ENCODE data around the gene DHX34.
"Not testable (repeated sequence)": the region's sequence is repeated elsewhere in the genome, so short reads cannot be mapped to it uniquely, and the experiment has no call there.

DHX34 gene, protein sequence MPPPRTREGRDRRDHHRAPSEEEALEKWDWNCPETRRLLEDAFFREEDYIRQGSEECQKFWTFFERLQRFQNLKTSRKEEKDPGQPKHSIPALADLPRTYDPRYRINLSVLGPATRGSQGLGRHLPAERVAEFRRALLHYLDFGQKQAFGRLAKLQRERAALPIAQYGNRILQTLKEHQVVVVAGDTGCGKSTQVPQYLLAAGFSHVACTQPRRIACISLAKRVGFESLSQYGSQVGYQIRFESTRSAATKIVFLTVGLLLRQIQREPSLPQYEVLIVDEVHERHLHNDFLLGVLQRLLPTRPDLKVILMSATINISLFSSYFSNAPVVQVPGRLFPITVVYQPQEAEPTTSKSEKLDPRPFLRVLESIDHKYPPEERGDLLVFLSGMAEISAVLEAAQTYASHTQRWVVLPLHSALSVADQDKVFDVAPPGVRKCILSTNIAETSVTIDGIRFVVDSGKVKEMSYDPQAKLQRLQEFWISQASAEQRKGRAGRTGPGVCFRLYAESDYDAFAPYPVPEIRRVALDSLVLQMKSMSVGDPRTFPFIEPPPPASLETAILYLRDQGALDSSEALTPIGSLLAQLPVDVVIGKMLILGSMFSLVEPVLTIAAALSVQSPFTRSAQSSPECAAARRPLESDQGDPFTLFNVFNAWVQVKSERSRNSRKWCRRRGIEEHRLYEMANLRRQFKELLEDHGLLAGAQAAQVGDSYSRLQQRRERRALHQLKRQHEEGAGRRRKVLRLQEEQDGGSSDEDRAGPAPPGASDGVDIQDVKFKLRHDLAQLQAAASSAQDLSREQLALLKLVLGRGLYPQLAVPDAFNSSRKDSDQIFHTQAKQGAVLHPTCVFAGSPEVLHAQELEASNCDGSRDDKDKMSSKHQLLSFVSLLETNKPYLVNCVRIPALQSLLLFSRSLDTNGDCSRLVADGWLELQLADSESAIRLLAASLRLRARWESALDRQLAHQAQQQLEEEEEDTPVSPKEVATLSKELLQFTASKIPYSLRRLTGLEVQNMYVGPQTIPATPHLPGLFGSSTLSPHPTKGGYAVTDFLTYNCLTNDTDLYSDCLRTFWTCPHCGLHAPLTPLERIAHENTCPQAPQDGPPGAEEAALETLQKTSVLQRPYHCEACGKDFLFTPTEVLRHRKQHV

DNA sequence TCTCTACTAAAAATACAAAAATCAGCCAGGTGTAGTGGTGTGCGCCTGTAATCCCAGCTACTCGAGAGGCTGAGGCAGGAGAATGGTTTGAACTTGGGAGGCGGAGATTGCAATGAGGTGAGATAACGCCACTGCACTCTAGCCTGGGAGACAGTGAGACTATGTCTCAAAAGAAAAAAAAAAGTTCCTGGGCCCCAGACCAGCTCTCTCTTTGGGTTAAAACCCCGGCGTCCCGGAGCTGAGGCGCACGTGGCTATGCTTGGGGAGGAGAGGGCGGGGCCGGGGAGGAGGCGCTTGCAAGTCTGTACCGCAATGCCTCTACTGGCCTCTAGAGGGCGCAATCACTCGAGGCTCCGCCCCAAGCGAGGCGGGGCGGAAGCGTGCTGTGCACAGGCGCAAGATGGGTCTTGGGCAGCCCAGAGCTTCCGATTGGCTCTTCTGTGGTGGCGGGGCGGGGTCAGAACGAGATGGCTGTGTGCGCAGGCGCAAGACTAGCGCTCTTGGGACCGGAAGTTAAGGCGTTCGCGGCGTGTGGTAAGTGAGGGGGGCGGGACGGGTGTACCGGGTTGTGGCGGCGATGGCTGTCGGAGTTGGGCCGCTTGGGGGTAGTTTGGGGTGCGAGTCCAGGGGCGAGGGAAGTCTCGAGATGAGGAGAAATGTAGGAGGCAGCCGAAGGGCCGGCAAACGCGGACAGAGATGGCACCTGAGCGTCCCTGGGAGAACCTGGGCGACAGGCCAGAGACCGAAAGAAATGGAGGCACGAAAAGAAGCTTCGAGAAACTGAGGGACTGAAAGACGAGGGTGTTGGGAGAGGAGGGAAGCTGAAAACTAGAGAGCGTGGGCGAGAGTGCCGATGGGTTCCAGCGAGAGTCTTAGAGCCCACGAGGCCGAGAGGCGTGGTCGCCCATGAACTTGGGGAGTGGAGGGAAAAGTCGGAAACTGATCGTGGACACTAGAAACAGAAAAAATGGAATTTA is at the start of gene DHX34:
DHX34 (plus strand) TSS at position 497 of the 977 bp plus-strand sequence. CDS start 3,716 bp downstream, outside the sequence.
- peak; percentile 94 to 95 for DNase-seq

- not testable (repeated sequence) for DNase-seq
These were observed 48.2 kb upstream of the DHX34 start for GRCh38 chr19:47300867-47301266.

DNA sequence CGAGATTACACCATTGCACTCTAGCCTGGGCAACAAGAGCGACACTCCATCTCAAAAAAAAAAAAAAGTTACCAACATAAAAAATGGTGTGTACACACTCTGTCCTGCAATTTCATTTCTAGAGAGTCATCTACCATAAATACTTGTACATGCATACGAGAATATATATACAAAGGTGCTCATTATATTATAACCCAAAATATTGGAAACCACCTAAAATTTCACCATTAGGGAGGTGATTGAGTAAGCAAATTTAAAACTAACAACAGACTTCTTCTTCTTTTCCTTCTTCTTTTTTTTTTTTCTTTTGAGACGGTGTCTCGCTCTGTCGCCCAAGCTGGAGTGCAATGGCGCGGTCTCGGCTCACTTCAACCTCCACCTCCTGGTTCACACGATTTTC is 46.9 kb upstream of the DHX34 start:
- DNase-seq, result peak in 1 of 2 experiments; percentile 5

- no peak for DNase-seq
These were observed 45.1 kb upstream of the DHX34 start for GRCh38 chr19:47303966-47304365.

DNA sequence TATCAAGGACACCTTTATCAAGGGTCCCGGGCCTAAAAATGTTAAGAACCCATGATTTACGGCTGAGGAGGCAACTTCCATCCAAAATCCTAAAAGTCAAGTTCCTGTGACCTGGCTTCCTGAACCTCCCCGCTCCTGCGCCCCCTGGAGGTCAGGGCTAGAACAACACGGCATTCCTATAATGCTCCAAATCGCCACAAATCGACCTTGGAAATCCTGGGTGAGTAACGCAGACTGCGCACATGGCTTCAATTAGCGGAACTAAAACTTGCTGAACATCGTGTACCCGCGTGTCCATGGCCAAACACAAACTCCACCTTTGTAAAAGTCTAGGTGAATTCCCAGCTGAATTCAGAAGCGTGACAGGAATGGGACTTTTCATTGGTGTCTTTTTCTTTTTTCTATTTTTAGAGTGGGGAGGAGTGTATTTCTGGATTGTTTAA is 43.8 kb upstream of the DHX34 start:
- DNase-seq, result peak; percentile 28 to 39

DNA sequence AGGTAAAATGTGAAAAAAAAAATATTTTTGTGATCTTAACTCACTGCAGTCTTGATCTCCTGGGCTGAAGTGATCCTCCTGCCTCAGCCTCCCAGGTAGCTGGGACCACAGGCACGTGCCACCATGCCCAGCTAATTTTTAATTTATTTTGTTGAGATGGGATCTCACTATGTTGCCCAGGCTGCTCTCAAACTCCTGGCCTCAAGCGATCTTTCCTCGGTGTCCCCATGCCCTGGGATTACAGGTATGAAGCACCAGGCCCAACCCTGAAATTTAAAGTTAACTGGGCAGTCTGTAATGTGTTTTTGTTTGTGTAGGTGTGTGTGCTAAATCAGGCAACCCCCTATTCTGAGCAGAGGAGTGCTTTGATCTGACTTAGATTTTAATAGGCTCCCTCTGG is 42.8 kb upstream of the DHX34 start:
- DNase-seq, result no peak

DNA sequence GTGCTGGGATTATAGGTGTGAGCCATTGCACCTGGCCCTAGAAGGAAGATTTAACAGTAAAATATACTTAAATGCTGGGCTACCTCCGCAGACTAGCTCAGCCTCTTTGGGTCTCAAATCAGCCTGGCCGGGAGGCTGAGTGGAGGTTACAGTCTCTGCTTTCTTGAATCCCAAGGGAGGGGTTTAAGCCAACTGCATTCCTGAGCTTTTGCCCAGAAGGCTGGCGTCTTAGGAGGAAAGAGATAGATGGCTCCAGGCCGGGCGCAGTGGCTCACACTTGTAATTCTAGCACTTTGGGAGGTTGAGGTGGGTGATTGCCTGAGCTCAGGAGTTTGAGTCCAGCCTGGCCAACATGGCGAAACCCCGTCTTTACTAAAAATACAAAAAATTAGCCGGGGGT is 40.1 kb upstream of the DHX34 start:
- DNase-seq, result no peak

GRCh38 chr19:47309608-47310007 is 39.5 kb upstream of the DHX34 start, which contains the start of gene C5AR1:
C5AR1 (plus strand) TSS chr19:47309861; CDS start chr19:47309896, 35 bp downstream.
- peak in 1 of 2 experiments; percentile 7 for DNase-seq

DNA sequence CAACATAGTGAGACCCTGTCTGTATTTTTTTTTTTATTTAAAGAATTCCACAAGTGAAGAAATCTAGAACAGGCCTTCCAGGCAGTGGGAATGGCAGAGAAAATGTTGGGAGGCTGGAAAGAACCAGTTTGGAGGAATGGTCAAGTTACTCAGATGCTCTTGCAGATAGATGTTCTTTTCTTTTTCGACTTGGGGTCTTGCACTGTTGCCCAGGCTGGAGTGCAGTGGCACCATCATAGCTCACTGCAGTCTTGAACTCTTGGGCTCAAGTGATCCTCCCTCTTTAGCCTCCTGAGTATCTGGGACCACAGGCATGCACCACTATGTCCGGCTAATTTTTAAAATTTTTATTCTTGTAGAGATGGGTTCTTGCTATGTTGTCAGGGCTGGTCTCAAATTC is 38.8 kb upstream of the DHX34 start:
- DNase-seq, result no peak

DNA sequence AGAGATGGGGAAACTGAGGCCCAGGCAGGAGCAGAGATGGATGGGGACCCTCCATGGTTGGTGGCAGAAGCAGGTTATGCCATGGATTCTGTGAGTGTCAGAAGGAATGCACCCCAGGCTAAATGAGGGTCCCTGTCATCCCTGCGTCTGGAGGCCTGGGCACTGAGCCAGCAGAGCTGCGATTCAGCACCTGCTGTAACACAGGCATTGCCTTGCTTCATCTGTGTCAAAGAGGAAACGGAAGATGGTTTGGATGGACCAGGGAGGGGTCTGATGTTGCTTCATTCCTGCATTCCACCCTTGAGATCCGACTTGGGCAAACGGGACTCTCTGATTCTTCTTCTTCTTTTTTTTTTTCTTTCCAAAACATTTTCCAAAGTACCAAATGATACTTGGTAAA is 38.3 kb upstream of the DHX34 start:
- DNase-seq, result peak; percentile 45 to 58

GRCh38 chr19:47312366-47313006 is 36.6 kb upstream of the DHX34 start:
- DNase-seq, result no peak

DNA sequence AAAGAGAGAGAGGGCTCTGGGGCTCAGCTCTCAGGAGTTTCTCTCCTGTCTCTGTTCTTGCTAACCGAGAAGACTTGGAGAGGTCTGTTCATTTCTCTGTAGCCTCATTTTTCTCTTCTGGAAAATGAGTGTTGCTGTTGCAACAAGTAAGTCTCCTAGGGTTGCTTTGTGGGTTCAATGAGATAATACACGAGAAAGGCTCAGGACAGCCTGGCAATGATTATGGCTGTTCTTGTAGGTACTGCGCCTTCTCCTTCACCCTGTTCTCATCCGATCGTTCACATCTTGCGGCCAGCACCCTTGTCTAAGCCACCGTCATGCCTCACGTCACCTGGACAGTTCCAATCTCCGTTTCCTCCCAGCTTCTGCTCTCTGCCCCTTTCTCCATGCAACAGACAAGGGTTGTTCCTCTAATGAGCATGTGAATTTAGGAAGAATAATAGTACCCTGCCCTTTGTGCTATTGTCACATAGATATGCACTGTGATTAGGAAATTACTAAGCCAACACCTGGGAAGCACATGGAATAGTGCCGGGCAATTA is 35.3 kb upstream of the DHX34 start:
- no peak for DNase-seq

DNA sequence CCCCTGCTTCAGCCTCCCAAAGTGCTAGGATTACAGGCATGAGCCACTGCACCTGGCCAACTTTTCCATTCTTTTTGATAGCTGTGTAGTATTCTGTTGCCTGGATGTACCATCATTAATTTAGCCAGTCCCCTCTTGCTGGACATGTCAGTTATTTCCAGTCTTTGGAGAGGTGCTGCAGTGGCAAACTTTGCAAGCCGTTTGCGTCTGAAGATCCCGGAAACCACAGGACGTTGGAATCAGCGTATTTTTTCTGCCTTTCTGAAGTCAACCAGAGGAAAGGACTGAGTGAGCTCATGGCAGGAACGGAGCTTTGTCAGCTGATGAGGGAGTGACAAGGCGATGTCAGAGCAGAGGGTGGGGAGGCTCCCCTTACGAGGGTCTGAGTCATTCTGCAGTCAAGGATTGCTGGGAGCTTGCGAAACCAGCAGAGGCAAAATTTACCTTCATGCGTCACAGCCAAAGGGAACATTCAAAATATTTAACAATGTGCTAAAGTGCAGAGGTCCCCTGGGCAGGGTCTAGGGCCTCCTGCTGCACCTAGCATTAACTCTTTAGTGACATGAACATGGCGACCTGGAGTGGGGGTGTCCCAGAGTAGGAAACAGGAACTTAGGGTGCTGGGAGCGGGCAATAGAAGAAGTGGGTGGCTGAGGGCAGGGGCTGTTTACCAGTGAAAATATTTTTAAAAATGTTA is 33.8 kb upstream of the DHX34 start:
- peak; percentile 95 to 99 for DNase-seq

DNA sequence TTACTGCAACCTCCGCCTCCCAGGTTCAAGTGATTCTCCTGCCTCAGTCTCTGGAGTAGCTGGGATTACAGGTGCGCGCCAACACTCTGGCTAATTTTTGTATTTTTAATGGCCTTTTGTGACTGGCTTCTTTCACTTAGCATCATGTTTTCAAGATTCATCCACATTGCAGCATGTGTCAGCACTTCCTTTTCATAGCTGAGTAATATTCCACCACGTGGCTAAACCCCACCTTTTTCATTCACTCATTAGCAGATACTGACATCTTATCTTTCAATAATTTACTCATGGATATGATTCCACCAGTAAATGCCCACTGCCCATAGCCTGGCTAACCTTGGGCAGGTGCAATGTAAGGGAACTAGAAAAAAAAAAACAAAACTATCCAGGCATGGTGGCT is 32.6 kb upstream of the DHX34 start:
- DNase-seq, result no peak

DNA sequence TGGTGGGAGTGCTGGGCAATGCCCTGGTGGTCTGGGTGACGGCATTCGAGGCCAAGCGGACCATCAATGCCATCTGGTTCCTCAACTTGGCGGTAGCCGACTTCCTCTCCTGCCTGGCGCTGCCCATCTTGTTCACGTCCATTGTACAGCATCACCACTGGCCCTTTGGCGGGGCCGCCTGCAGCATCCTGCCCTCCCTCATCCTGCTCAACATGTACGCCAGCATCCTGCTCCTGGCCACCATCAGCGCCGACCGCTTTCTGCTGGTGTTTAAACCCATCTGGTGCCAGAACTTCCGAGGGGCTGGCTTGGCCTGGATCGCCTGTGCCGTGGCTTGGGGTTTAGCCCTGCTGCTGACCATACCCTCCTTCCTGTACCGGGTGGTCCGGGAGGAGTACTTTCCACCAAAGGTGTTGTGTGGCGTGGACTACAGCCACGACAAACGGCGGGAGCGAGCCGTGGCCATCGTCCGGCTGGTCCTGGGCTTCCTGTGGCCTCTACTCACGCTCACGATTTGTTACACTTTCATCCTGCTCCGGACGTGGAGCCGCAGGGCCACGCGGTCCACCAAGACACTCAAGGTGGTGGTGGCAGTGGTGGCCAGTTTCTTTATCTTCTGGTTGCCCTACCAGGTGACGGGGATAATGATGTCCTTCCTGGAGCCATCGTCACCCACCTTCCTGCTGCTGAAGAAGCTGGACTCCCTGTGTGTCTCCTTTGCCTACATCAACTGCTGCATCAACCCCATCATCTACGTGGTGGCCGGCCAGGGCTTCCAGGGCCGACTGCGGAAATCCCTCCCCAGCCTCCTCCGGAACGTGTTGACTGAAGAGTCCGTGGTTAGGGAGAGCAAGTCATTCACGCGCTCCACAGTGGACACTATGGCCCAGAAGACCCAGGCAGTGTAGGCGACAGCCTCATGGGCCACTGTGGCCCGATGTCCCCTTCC is 28.9 kb upstream of the DHX34 start:
- no peak for DNase-seq

DNA sequence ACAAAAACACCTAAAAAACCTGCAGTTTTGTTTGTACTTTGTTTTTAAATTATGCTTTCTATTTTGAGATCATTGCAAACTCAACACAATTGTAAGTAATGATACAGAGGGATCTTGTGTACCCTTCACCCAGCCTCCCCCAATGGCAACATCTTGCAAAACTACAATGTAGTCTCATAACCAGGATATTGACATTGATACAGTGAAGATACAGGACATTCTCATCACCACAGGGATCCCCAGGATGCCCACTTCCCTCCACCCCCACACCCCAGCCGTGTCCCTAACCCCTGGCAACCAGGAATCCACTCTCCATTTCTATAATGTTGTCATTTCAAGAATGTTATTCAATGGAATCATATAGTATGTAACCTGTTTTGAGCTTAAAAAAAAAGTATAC is 27.5 kb upstream of the DHX34 start:
- no peak for DNase-seq

DNA sequence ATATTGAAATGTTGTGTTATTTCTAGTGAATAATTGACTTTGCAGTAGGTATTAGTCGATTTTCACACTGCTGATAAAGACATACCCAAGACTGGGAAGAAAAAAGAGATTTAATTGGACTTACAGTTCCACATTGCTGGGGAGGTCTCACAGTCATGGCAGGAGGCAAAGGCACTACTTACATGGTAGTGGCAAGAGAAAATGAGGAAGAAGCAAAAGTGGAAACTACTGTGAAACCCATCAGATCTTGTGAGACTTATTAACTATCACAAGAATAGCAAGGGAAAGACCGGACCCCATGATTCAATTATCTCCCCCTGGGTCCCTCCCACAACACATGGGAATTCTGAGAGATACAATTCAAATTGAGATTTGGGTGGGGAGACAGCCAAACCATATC is 27.1 kb upstream of the DHX34 start:
- DNase-seq, result peak in 1 of 2 experiments; percentile 2

DNA sequence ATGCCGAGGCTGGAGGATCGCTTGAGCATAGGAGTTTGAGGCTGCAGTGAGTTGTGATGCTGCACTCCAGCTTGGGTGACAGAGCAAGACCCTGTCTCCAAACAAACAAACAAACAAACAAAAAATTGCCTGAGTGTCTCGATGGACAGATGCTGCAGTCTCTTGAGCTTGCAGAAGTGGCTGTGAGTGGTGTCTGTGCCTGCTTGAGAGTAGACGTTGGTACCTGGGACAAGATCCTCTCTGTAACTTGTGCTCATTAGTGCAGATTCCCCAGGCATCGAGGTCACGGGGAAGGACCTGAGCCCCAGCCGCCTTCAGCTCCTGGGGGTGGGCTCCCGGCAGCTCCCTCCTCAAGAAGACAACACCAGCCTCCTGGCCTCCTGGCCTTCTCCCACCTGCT is 25.7 kb upstream of the DHX34 start:
- no peak for DNase-seq

- no peak for DNase-seq
These were observed 25.2 kb upstream of the DHX34 start for GRCh38 chr19:47323872-47324271.
